NCI-H1436 (cell line): ENCODE results near the gene RGS7.
"Not testable (repeated sequence)": the region's sequence is repeated elsewhere in the genome, so short reads cannot be mapped to it uniquely, and the experiment has no call there.

Source experiments
- DNase-seq: peaks from one replicate; lab custom pipeline; 2025; lab: John Stamatoyannopoulos, UW

RGS7 gene

DNA sequence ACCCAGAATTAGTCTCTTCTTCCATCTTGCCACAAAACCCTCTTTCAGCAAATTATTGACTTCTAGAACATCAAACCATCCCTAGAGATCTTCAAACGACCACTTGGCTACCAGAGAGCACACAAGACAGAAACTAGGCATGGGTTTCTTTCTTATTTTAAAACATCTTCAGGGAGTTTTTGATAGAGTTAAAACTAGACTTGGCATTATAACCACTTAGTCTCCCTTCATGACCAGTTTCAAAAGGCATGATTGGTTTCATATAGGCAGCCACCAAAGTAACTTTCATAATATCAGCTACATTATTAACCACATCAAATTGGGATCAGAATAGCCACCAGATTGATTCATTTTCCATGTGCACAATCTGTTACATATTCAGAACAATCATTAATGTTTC, 376.7 kb downstream of the RGS7 start:
- no peak for DNase-seq

DNA sequence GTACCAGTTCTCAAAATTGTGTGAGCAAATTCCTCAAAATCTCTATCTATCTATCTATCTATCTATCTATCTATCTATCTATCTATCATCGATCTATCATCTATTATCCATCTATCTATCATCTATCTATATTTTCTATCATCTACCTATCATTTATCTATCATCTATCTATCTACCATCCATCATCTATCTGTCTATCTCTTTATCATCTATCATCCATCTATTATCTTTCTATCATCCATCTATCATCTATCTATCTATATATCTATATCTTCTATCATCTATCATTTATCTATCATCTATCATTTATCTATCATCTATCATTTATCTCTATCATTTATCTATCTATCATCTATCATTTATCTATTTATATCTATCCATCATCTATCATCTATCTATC, 380.3 kb downstream of the RGS7 start:
- no peak for DNase-seq

GRCh38 chr1:240973875-240974274, 383.1 kb downstream of the RGS7 start:
- DNase-seq: no peak

GRCh38 chr1:240972059-240972458, 384.9 kb downstream of the RGS7 start:
- DNase-seq: not testable (repeated sequence)

DNA sequence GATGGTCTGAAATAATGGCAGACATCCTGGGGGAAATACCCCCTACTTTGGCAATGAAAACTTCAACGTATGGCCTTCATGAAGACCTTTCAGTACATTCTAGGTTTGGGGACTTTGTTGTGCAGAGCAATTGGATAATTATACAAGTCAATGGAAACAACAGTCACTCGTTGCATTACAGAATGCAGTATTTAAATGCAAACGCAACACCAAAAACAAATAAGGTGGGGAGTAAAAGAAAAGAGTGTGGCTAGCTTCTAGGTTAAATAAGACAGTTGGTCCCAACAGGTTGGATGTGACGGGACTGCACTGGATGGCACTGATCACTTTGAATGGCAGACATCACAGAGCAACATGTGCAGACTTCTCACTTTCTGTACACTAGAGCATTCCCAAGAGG, 386.8 kb downstream of the RGS7 start:
- DNase-seq: no peak

- no peak for DNase-seq
Measured at GRCh38 chr1:240968864-240969263, 388.1 kb downstream of the RGS7 start.

- peak; percentile 17 for DNase-seq
Measured at GRCh38 chr1:240967070-240967724, 389.8 kb downstream of the RGS7 start.

- DNase-seq: no peak
Measured at GRCh38 chr1:240965581-240966091, 391.4 kb downstream of the RGS7 start.

- DNase-seq: no peak
Measured at GRCh38 chr1:240962086-240962485, 394.9 kb downstream of the RGS7 start.

DNA sequence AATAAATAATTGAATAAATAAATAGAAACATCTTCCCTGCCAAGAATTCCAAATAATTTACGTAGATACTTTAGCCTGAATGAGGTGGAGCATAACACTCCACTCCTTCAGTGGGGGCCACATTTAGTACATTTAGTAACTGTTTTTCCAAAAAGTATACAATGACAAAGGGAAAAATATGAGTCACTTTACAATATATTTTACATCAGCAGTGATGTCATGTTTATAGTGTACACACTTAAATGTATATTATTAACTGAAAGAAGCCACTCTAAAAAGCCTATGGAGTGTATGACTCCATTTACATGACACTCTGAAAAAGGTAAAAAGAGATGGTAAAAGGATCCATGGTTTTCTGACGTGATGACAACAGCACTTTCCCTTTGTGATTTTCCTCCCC, 400.6 kb downstream of the RGS7 start:
- DNase-seq: no peak

GRCh38 chr1:240956020-240956419, 401.0 kb downstream of the RGS7 start:
- no peak for DNase-seq

DNA sequence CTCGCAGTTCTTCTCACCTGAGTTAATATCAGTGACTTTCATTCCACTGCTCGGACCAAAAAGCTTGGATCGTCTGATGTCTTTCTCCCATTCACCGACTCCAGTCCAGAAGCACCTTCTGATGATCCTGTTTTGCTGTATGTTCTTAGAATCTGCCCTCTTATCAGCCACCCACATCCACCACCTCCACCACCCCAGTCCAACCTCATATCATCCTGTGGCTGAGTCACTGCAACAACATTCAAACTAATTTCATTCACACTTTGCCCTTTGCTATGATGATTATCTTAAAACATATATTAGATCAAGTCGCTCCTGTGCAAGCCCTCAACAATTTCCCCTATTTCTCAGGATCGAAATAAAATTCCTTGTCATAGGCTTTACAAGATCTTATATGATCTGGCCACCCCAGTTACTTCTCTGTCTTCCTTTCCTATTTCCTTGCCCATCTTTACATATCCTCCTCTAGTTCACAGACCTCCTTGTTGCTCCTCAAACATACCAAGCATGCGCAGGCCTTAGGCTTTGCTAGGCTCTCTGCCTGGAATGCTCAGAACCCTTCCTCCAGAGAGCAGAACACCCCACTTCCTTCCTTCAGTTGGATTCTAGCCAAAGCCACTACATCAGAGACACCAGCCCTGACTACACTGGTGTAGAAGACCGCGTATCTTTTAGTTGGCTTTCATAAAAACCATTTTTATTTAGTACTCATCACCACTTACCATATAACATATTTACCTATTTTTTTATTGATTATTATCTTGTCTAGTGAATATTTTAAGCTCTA, 409.4 kb downstream of the RGS7 start:
- DNase-seq: no peak

DNA sequence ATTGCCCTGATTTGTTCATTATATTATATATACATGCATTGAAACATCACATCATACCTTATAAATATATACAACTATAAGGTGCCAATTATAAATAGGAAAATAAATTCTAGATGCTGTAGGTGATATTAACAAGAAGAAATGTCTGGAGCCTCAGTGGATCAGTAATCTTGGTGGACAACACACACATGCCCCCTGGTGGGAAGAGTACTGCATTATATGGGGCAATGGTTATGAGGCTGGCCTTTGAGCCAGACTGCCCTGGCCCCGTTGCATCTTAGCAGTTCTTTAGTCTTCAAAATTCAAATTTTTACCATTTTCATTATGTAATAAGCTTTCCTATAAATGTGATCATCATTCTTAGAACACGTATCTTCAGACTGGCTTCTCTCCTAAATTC, 410.1 kb downstream of the RGS7 start:
- peak; percentile 41 for DNase-seq

DNA sequence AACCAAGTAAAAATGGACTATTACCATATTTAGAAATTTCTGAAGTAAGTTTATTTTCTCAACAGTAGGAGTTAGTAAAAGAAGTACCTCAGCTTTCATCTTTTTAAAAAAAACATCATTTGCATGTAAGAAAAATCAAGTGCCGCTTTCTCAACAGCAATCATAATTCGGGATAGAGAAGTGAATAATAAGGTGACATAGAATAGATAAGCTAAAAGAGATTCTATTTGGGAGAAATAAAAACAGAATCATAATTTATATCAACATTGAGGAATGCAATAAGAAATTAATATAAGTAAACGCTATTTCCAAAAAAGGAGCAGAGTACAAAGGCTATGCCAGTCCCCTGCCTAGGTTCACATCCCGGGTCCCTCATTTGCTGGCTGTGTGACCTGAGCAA, 414.1 kb downstream of the RGS7 start:
- DNase-seq: no peak

DNA sequence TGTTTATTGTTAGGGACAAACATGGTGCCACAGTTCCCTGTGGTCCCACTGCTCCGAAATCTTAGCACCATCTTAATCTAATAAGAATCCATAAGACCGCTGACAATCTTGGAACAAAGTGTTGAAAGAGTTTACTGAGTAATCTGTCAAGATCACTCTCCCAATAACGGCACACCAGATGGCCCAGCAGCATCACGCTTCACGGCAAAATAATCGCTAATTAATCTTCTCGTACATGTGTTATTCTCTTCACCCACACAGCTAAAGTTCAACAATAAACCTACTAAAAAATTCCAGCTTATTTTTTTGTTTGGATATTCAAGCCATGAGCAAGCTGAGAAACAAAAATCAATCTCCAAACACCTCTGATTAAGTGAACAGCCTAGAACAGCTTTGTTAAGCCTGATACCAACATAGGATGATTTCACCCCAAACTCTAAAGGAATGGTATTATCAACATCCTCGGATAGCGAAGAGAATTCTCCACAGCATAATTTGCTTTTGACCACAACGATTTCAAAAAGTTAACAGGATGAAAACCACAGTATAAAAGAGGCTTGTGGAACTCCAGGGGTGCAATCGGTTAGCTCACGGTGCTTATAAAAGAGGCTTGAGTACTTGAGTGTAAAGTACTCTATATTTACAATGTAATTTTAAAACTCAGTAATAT, 415.2 kb downstream of the RGS7 start:
- no peak for DNase-seq

GRCh38 chr1:240936911-240937668, 419.9 kb downstream of the RGS7 start:
- no peak for DNase-seq

DNA sequence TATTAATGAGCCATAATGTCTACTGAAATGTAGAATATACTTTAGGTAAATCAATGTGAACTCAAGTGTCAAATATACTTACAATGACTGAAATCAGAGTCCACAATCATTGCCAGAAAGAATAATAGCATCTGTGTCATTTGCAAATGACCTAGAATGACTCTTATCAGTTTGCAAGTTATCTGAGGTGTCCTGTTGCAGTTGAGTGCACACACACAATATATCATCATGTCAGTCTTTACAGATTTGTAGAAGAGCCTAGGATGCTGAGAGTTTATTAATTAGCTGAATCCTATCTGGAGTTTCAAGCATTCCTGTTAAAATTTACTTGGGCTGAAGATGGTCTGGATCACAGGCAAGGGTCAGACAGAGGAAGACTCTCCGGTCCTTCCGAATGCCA, 421.1 kb downstream of the RGS7 start:
- DNase-seq: no peak

DNA sequence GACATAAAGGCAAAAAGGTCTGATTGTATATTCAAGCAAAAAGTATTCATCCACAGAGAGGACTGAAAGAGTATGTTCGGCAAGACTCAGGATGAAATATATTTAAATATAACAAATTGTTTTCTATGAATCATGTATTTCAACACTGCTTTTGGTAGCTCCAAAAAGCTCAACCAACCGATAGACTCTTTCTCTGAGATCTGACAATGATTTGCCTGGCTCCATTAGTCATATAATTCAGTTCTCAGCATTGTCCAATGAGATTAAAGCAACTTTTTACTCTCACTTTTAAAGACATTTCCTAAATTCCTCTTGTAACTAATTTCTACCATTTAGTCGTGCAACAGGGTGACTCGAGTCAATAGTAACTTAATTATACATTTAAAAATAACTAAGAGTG, 426.0 kb downstream of the RGS7 start:
- no peak for DNase-seq

- no peak for DNase-seq
Measured at GRCh38 chr1:240928265-240928664, 428.7 kb downstream of the RGS7 start.

- no peak for DNase-seq
Measured at GRCh38 chr1:240927821-240928220, 429.2 kb downstream of the RGS7 start.

DNA sequence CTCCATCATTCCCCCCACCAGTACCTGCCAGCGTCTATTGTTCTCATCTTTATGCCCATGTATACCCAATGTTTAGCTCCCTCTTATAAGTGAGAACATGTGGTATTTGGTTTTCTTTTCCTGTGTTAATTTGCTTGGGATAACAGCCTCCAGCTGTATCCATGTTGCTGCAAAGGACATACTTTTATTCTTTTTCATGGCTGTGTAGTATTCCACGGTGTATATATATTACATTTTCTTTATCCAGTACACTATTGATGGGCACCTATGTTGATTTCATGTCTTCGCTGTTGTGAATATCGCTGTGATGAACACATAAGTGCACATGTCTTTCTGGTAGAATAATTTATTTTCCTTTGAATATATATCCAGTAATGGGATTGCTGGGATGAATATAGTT, 431.7 kb downstream of the RGS7 start:
- no peak for DNase-seq

DNA sequence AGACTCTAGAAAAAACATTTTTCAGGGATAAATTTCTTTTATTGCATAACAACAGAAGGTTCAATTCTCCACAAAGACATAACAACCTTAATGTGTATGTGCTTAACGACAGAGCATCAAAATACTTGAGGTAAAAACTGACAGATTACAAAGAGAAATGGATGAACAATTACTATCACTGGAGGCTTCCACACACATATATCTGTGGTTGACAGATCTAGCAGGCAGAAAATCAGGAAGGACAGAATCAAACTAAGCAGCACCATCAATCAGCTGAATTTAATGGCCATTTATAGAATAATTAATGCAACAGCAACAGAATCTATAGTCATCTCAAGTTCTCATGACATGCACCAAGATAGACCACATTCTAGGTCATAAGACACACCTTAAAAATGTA, 439.0 kb downstream of the RGS7 start:
- no peak for DNase-seq
